Glomerular visceral epithelial cell (primary cell): ENCODE data around the gene SLC22A12.
"Not testable (repeated sequence)": the region's sequence is repeated elsewhere in the genome, so short reads cannot be mapped to it uniquely, and the experiment has no call there.

Experiments
- DNase-seq: peaks from one replicate; pipeline ENCODE4 v3.0.0-alpha.2; 2016; ENCODE audit errors: extremely low spot score

Gene SLC22A12

GRCh38 chr11:64590763-64591221, at the start of gene SLC22A12:
Gene SLC22A12 (plus strand): TSS chr11:64591220. CDS start chr11:64591557, 337 bp downstream.
- DNase-seq, result no peak

DNA sequence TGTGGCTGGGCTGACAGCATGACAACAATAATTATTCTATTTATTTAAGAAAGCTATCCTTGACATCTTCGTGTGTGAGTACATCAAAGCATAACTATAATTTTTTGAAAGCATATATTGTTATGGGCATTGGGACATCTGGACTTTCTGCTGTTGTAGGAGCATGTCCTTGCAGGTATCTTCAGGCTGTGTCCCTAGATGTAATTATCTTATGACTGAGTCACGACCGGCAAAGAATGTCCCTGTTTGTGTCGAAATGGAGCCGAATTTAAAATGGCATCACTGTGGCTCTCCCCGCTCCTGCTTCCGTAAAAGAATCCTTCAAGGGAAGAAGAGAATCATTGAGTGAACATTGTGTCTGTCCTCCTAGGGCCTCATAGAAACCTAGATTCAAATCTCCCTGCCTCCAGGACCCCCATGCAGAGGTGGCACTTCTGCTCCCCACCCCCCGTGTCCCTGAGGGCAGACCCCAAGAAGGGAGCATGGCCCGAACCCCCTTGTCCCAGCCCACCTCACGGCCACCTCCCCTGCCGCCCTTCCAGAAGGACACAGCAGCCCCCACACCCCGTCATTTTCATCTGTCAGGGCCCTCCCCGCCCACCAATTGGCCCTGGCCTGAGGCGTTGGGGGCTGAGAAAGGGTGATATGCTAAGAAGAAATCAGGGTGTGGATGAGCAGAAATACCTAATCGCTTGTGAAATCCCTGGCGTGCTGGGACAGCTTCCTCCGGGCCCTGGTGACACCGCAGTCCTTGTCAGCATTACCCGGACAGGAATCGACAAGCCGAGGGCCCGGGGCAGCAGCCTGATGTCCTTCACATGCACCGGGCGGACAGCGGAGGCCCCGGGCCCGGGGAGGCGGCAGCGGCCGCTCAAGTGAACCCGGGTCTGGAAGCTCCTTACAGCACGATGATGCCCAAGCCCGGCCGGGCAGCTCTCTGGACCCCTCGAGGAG, 48.6 kb upstream of the SLC22A12 start:
- no peak for DNase-seq

- DNase-seq, result no peak
Measured at GRCh38 chr11:64543818-64544217, 47.2 kb upstream of the SLC22A12 start.

DNA sequence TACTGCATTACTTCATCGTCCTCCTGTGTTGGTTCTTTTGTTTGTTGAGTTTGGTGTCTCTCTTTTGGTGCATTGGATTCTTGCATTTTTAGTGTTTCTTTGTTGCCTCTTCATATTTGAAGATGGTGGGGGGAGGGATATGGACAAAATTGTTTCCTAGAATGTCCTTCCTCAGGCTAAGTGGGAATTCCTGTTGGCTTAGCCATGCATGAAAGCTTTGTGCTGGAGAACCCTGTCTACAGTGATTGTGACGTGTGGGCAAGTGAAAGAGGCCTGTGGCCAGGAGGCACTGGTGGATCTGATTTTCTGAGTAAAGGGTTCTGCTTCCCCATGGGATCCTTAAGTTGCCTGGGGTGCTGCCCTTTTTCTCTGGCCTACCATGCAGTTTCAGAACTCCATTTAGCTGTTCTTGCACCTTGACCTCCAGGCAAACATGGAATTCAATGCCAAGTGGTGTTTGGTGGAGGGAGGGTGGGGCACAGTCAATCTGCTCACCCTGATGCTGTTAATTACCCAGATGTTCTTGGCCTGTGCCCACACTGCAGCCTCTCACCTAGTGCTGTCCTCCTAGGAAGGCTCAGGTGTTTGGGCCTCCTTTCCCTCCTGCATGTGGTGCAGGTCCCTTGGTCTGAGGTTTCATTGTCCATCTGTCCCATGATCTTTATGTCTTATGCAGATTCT, 46.3 kb upstream of the SLC22A12 start:
- DNase-seq, result no peak

DNA sequence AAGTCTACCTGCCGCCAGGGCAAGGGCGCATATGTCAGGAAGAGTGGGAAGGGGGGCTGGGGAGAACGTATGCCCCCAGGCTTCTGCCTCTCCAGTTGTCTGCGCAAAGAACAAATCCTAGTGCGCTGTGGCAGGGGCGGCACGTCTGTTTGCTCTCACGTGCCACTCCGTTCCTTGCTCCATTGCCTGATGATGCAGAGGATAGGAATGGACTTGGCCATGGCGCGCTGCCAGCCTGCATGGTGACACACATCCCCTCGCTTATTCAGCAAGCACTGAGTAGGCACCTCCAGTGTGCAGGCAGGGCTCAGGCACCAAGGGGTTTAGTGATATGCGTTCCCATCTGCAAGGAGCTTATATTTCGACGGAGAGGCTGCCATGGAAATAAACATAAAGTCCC, 45.4 kb upstream of the SLC22A12 start:
- peak; percentile 69 for DNase-seq

DNA sequence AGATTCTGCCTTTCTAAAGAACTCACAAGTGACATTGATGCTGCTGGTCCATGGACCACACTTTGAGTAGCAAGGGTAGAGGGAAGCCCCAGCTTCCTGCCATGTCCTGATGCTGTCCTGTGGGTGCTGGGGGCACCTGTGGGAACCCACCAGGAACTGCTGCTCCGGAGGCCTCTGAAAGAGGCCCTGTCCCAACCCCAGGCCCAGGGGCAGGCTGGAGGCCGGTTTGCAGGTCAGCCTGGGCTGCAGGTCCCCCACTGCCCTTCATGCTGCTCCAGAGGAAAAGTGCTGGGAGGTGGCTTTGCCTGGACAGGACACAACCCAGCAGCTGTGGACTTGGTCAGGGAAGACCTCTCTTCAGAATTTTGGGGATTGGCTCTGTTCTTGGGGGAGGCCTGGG, 44.8 kb upstream of the SLC22A12 start:
- DNase-seq, result no peak

GRCh38 chr11:64546600-64546999, 44.4 kb upstream of the SLC22A12 start:
- no peak for DNase-seq

DNA sequence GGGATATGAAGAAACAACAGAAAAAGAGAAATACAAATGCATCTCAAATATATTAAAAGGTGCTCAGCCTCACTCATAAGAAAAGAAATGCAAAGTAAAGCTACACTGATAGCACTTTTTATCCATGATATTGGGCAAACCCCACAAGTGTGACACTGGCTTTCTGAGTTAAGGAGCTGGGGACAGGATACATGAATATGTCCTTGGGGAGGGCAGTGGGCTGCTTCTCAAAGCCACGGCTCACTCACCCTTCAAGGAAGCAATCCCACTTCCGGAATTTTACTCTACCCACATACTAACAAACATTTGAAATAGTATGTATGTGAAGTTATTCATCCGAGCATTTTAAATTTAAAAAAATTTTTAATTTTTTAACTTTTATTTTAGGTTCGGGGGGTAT, 41.1 kb upstream of the SLC22A12 start:
- DNase-seq, result no peak

DNA sequence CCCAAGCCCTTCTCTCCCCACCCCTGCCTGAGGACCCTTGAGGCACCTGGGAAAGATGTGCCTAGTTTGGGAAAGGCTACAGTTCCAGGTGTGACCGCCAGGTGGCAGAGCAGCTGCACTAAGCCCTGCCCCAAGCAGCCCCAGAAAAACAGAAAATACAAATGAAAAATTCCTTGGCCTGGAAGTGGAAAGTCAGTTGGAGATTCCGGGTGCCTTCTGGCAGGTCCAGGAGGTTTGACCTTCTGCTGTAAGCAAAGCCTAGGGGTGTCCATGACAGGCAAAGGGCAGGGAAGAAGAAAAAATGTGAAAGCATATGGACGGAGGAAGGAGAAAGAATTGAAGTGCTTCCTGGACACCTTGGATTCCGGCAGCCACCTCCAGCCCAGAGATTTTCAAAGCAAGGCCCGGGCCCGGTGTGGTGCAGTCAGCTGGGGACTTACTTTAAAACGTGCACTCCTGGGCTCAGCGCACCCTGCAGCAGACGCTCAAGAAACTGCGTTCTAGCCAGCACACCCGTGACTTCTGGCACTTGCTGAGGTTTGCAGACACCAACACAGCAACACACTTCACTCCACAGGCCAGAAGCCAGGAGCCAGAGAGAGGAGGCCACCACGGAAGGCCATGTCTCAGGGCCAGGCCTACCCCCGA, 37.3 kb upstream of the SLC22A12 start:
- peak; percentile 48 for DNase-seq

DNA sequence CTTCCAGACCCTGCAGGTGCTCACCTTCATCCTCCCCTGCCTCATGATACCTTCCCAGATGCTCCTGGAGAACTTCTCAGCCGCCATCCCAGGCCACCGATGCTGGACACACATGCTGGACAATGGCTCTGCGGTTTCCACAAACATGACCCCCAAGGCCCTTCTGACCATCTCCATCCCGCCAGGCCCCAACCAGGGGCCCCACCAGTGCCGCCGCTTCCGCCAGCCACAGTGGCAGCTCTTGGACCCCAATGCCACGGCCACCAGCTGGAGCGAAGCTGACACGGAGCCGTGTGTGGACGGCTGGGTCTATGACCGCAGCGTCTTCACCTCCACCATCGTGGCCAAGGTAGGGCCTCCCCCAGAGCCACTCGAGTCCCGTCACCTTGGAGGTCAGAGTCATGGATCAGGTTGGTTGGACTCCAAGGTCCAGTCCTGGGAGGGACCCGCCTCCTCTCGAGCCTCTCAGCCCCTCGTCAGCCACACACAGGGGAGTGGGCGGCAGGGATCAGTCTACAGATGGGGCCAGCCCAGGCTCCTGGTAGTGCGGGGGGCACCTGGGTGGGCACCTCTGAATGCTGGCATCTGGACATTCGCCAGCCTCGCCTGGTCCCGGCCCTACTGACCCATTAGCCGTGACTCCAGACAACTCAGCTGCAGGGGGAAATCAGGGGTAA, 34.8 kb upstream of the SLC22A12 start:
- DNase-seq, result no peak

DNA sequence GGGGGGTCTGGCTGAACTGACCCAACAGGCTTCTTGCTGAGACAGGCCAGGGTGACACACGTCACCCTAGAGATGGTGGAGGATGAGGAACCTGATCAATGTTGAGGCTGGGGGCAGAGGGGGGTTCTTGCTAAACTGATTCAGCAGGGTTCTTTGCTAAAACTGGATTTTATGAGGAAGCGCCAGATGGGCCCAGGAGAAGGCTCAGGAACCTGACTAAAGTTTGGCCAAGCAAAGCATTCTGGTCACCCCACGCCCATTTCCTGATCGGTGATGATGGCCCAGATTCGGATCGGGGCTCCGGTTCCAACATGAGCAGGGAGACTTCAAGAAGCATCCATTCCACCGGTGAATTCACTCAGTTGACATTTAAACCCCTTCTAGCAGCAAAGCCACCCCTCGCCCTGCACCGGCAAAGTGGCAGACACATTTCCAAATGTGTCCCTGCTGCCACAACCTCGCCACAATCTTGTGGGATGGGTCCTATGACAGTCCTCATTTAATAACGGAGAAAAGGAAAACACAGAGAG, 34.2 kb upstream of the SLC22A12 start:
- no peak for DNase-seq

GRCh38 chr11:64558065-64558745, 32.8 kb upstream of the SLC22A12 start:
- peak; percentile 62 for DNase-seq

DNA sequence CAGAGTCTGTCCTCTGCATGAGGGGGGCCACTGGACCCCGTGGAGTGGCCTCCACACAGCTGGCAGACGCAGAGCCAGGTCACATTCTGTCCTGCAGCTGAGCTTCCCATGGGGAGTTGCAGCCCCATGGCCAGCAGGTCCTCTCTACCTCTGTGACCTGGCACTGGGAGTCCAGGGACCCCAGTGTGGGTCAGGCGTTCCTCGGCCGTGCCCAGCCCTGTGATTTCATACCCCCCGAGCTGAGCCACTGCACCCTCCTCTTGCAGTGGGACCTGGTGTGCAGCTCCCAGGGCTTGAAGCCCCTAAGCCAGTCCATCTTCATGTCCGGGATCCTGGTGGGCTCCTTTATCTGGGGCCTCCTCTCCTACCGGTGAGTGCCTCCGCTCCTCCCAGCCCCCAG, 32.2 kb upstream of the SLC22A12 start:
- no peak for DNase-seq

DNA sequence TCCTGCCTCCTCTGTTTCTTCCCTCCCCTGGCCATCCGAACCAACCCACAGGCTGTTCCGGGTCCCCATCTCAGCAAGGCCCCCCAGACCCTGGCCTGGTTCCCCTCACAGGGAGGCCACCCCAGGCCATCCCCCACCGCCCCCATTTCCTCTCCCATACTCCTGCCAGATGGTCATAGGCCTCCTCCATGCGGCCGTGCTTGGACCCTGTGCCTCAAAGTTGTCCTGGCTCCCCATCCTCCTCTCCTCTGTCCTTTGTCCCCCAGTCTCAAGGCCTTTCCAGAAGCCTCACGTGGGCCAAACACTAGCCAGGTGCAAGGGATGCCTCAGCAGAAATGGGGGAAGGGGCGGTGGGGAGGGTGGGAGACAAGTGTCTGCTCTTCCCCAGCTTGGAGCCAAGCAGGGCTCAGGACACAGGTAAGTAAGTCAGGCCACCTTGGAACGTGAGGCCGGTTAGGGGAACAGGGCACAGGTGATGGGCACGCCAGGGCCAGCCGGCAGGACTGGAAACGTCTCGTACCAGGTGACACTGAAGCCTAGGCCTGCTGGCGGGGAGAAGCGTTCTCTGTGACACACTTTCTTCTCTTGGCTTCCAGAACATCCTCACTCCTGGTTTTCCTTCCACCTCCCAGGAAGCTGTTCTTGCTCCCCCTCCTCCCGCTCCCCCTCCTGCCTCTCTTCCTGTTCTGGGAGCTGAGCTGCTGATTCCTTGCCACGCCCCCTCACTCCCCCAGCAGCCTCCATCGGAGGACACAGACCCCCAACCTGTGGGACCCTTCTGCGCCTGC, 31.5 kb upstream of the SLC22A12 start:
- DNase-seq, result no peak

- no peak for DNase-seq
Measured at GRCh38 chr11:64560139-64560771, 30.8 kb upstream of the SLC22A12 start.

GRCh38 chr11:64560941-64561340, 30.1 kb upstream of the SLC22A12 start:
- DNase-seq, result no peak

- not testable (repeated sequence) for DNase-seq
Measured at GRCh38 chr11:64561429-64561828, 29.6 kb upstream of the SLC22A12 start.

DNA sequence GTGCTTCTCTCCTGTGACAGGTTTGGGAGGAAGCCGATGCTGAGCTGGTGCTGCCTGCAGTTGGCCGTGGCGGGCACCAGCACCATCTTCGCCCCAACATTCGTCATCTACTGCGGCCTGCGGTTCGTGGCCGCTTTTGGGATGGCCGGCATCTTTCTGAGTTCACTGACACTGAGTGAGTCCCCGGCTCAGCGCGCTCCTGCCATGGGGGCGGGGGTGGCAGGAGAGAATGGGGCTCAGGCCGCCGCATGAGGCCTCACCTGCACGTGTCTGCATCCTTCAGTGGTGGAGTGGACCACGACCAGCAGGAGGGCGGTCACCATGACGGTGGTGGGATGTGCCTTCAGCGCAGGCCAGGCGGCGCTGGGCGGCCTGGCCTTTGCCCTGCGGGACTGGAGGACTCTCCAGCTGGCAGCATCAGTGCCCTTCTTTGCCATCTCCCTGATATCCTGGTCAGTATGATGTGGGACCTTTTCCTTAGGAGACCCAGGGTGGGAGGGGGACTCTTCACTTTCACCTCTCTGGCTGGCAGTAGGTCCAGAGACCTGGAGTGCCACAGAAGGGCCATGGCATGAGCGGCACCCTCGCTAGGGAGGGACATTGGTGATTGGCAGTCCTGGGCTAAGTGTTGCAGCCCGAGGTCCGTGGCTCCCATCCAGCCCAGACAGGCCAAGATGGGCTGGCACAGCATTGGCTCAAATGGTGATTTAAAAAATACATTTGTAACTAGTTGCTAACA, 28.9 kb upstream of the SLC22A12 start:
- no peak for DNase-seq
